Mesenchymal stem cell (in vitro differentiated cells and primary cell): ENCODE data around the gene ERC2.
A peak's percentile ranks its signal among the peaks of the same experiment; 100 is the strongest.

Source experiments
- DNase-seq: peaks from one replicate; pipeline ENCODE4 v3.0.0-alpha.2; 2013
- H2AFZ ChIP-seq: one replicate; pipeline ENCODE4 v1.6.1; 2013; ENCODE audit warnings: low read depth, mild to moderate bottlenecking, control low read depth, inconsistent platforms, low read length, moderate library complexity
- H2AK5ac ChIP-seq: 2 replicates; pipeline ENCODE4 v1.6.1; 2013; ENCODE audit warnings: low read length, moderate library complexity, mild to moderate bottlenecking, inconsistent platforms; ENCODE audit not compliant: severe bottlenecking
- H2BK120ac ChIP-seq: one replicate; pipeline ENCODE4 v1.6.1; 2013; ENCODE audit warnings: low read depth, mild to moderate bottlenecking, inconsistent platforms, low read length, moderate library complexity
- H2BK12ac ChIP-seq, 2 experiments: one replicate each; pipeline ENCODE4 v1.6.1; 2013; ENCODE audit warnings: inconsistent platforms in 2 of 2, low read length in 2 of 2, mild to moderate bottlenecking in 2 of 2, moderate library complexity in 2 of 2, control low read depth in 1 of 2
- H2BK15ac ChIP-seq: one replicate; pipeline ENCODE4 v1.6.1; 2013; ENCODE audit warnings: mild to moderate bottlenecking, low read depth, inconsistent platforms; ENCODE audit not compliant: poor library complexity, severe bottlenecking
- H2BK5ac ChIP-seq: 2 replicates; pipeline ENCODE4 v1.6.1; 2013; ENCODE audit warnings: low read depth, mild to moderate bottlenecking, low read length, control low read depth, inconsistent platforms; ENCODE audit not compliant: poor library complexity, severe bottlenecking
- H3K14ac ChIP-seq, 2 experiments: one replicate each; pipeline ENCODE4 v1.6.1; 2013; ENCODE audit warnings: inconsistent platforms in 2 of 2, low read length in 2 of 2, control low read depth in 1 of 2, mild to moderate bottlenecking in 1 of 2, moderate library complexity in 1 of 2
- H3K18ac ChIP-seq, 2 experiments: one replicate each; pipeline ENCODE4 v1.6.1; 2013; ENCODE audit warnings: inconsistent platforms in 2 of 2, low read length in 2 of 2, control low read depth in 1 of 2, low read depth in 1 of 2, mild to moderate bottlenecking in 1 of 2
- H3K23ac ChIP-seq, 2 experiments: one replicate each; pipeline ENCODE4 v1.6.1; 2013; ENCODE audit warnings: inconsistent platforms in 2 of 2, low read length in 2 of 2, mild to moderate bottlenecking in 2 of 2, moderate library complexity in 2 of 2, control low read depth in 1 of 2
- H3K27ac ChIP-seq: 2 replicates; pipeline ENCODE4 v1.5.1; 2013; ENCODE audit warnings: mild to moderate bottlenecking, moderate library complexity, low read length, control low read depth, inconsistent platforms; ENCODE audit not compliant: poor library complexity, severe bottlenecking
- H3K27me3 ChIP-seq, 2 experiments: 2 replicates each; pipeline versions ENCODE4 v1.6.1 to v1.7.0; 2013; ENCODE audit warnings: low read length in 2 of 2, mild to moderate bottlenecking in 2 of 2, moderate library complexity in 2 of 2, control low read depth in 1 of 2, inconsistent platforms in 1 of 2; ENCODE audit not compliant: control insufficient read depth in 1 of 2, insufficient read depth in 1 of 2
- H3K36me3 ChIP-seq, 2 experiments: 2 replicates each; pipeline versions ENCODE4 v1.6.1 to v1.7.0; 2013; ENCODE audit warnings: low read length in 2 of 2, control low read depth in 1 of 2, inconsistent platforms in 1 of 2, low read depth in 1 of 2, mild to moderate bottlenecking in 1 of 2; ENCODE audit not compliant: insufficient read depth in 2 of 2, control insufficient read depth in 1 of 2
- H3K4ac ChIP-seq, 2 experiments: one replicate each; pipeline ENCODE4 v1.6.1; 2013; ENCODE audit warnings: inconsistent platforms in 2 of 2, low read length in 2 of 2, mild to moderate bottlenecking in 2 of 2, moderate library complexity in 2 of 2, control low read depth in 1 of 2, low read depth in 1 of 2
- H3K4me1 ChIP-seq: 2 replicates; pipeline ENCODE4 v1.6.1; 2013; ENCODE audit warnings: low read depth, low read length, control low read depth; ENCODE audit not compliant: control insufficient read depth, insufficient read depth
- H3K4me2 ChIP-seq: 2 replicates; pipeline ENCODE4 v1.6.1; 2013; ENCODE audit warnings: low read length, mild to moderate bottlenecking, inconsistent platforms; ENCODE audit not compliant: poor library complexity, severe bottlenecking
- H3K4me3 ChIP-seq, 2 experiments: 2 replicates each; pipeline versions ENCODE4 v1.5.1 to v1.7.0; 2013; ENCODE audit warnings: low read length in 2 of 2, mild to moderate bottlenecking in 2 of 2, control low read depth in 1 of 2, low read depth in 1 of 2; ENCODE audit not compliant: insufficient read depth in 1 of 2
- H3K79me1 ChIP-seq: replicated peaks from 2 replicates; pipeline ENCODE4 v1.6.1; 2013; ENCODE audit warnings: mild to moderate bottlenecking, control low read depth, low read length, inconsistent platforms; ENCODE audit not compliant: poor library complexity, severe bottlenecking
- H3K9ac ChIP-seq: 2 replicates; pipeline ENCODE4 v1.7.0; 2013; ENCODE audit warnings: mild to moderate bottlenecking, low read length, moderate library complexity
- H3K9me3 ChIP-seq: 2 replicates; pipeline ENCODE4 v1.7.0; 2013; ENCODE audit warnings: mild to moderate bottlenecking, low read length; ENCODE audit not compliant: control insufficient read depth
- H4K8ac ChIP-seq: one replicate; pipeline ENCODE4 v1.6.1; 2013; ENCODE audit warnings: inconsistent platforms, mild to moderate bottlenecking, low read length, moderate library complexity
- H4K91ac ChIP-seq: one replicate; pipeline ENCODE4 v1.6.1; 2013; ENCODE audit warnings: mild to moderate bottlenecking, low read length, inconsistent platforms
- WGBS: methylation state at CpG from one replicate; pipeline ENCODE4 v1.1.7; 2013; ENCODE audit warnings: mixed read lengths; 5-methylcytosine and 5-hydroxymethylcytosine counted together

ERC2 gene

GRCh38 chr3:56125358-56126005 lies 342.8 kb downstream of the ERC2 start:
- no peak overlapping the region for H3K14ac ChIP-seq
- no peak overlapping the region for H3K18ac ChIP-seq
- WGBS: 15% methylated on average over 4 of the region's 5 CpGs
- H3K27me3 ChIP-seq: no peaks in the 10 kb centered on the region
- no peak overlapping the region for H2AFZ ChIP-seq
- H3K4me3 ChIP-seq: no peak overlapping the region
- no peak overlapping the region for H3K4ac ChIP-seq
- DNase-seq: peak; percentile 86
- no peak overlapping the region for H3K23ac ChIP-seq
- H3K36me3 ChIP-seq: no peaks in the 10 kb centered on the region
- H2BK15ac ChIP-seq: no peak overlapping the region
- H4K91ac ChIP-seq: no peak overlapping the region
- H3K9ac ChIP-seq: no peak overlapping the region
- H3K4me2 ChIP-seq: no peak overlapping the region
- H2BK5ac ChIP-seq: no peak overlapping the region
- H2BK120ac ChIP-seq: no peak overlapping the region
- no peaks in the 10 kb centered on the region for H3K79me1 ChIP-seq
- no peaks in the 10 kb centered on the region for H3K9me3 ChIP-seq
- H4K8ac ChIP-seq: no peak overlapping the region
- H2BK12ac ChIP-seq: no peak overlapping the region
- H2AK5ac ChIP-seq: no peak overlapping the region
- no peaks in the 10 kb centered on the region for H3K4me1 ChIP-seq
- H3K27ac ChIP-seq: no peak overlapping the region

- no peaks in the 10 kb centered on the region for H3K36me3 ChIP-seq
- H3K9me3 ChIP-seq: no peaks in the 10 kb centered on the region
- no peak overlapping the region for H4K91ac ChIP-seq
- no peak overlapping the region for H3K27ac ChIP-seq
- H3K4me3 ChIP-seq: no peak overlapping the region
- H2BK15ac ChIP-seq: no peak overlapping the region
- H2BK120ac ChIP-seq: no peak overlapping the region
- H3K18ac ChIP-seq: no peak overlapping the region
- no peaks in the 10 kb centered on the region for H3K27me3 ChIP-seq
- no peak for DNase-seq
- no peak overlapping the region for H2BK12ac ChIP-seq
- H3K4me2 ChIP-seq: no peak overlapping the region
- H4K8ac ChIP-seq: no peak overlapping the region
- H2AFZ ChIP-seq: no peak overlapping the region
- H2AK5ac ChIP-seq: no peak overlapping the region
- 100% methylated on average over 1 of the region's 1 CpG for WGBS
- H3K4ac ChIP-seq: no peak overlapping the region
- no peak overlapping the region for H3K14ac ChIP-seq
- H3K79me1 ChIP-seq: no peaks in the 10 kb centered on the region
- no peak overlapping the region for H3K9ac ChIP-seq
- no peak overlapping the region for H3K23ac ChIP-seq
- no peak overlapping the region for H2BK5ac ChIP-seq
- H3K4me1 ChIP-seq: no peaks in the 10 kb centered on the region
These were observed 343.7 kb downstream of the ERC2 start for GRCh38 chr3:56124546-56124945.

- 93% methylated on average over 2 of the region's 3 CpGs for WGBS
- no peaks in the 10 kb centered on the region for H3K4me1 ChIP-seq
These were observed 344.8 kb downstream of the ERC2 start for GRCh38 chr3:56123487-56123886.

GRCh38 chr3:56122911-56123310 lies 345.4 kb downstream of the ERC2 start:
- 79% methylated on average over 2 of the region's 2 CpGs for WGBS
- H2BK120ac ChIP-seq: no peak overlapping the region

More at GRCh38 chr3:56123487-56123886, 344.8 kb downstream of the ERC2 start:
- H2BK15ac ChIP-seq: no peak overlapping the region
- H2AFZ ChIP-seq: no peak overlapping the region
- H3K4ac ChIP-seq: no peak overlapping the region
- no peak overlapping the region for H2BK120ac ChIP-seq
- H3K27me3 ChIP-seq: no peaks in the 10 kb centered on the region
- H4K8ac ChIP-seq: no peak overlapping the region
- H3K9me3 ChIP-seq: no peaks in the 10 kb centered on the region
- no peak overlapping the region for H3K9ac ChIP-seq
- H3K23ac ChIP-seq: no peak overlapping the region
- H3K79me1 ChIP-seq: no peaks in the 10 kb centered on the region
- no peaks in the 10 kb centered on the region for H3K36me3 ChIP-seq
- H2AK5ac ChIP-seq: no peak overlapping the region
- H4K91ac ChIP-seq: no peak overlapping the region
- no peak overlapping the region for H3K27ac ChIP-seq
- DNase-seq: no peak
- H3K4me2 ChIP-seq: no peak overlapping the region
- no peak overlapping the region for H2BK5ac ChIP-seq
- H3K4me3 ChIP-seq: no peak overlapping the region
- H2BK12ac ChIP-seq: no peak overlapping the region
- H3K18ac ChIP-seq: no peak overlapping the region
- no peak overlapping the region for H3K14ac ChIP-seq

More at GRCh38 chr3:56122911-56123310, 345.4 kb downstream of the ERC2 start:
- Histone ChIP-seq H2AFZ (no peak overlapping the region), H3K79me1 (no peaks in the 10 kb centered on the region), H3K27ac (no peak overlapping the region), H3K23ac (no peak overlapping the region), H2BK5ac (no peak overlapping the region), H4K8ac (no peak overlapping the region), H2AK5ac (no peak overlapping the region), H3K18ac (no peak overlapping the region), H3K27me3 (no peaks in the 10 kb centered on the region), H4K91ac (no peak overlapping the region), H3K14ac (no peak overlapping the region), H3K4me3 (no peak overlapping the region), H2BK12ac (no peak overlapping the region), H3K36me3 (no peaks in the 10 kb centered on the region), H3K4me2 (no peak overlapping the region), H3K9ac (no peak overlapping the region), H3K9me3 (no peaks in the 10 kb centered on the region), H3K4ac (no peak overlapping the region), H2BK15ac (no peak overlapping the region), H3K4me1 (no peaks in the 10 kb centered on the region)
- DNase-seq: no peak
